MM.1S (cell line): ENCODE results near the gene TMEM214.

ENCODE experiments used
- DNase-seq: peaks from one replicate; pipeline ENCODE4 v3.0.0-alpha.2; 2015
- H2AFZ ChIP-seq: fragments of 300-600 bp; sonication (generic); 2 replicates; pipeline ENCODE4 v1.6.0; 2016; ENCODE audit warnings: antibody characterized with exemption, low read length
- H3F3A ChIP-seq: fragments of 300-600 bp; sonication (generic); 2 replicates; pipeline ENCODE4 v1.6.1; 2016; ENCODE audit warnings: mild to moderate bottlenecking, antibody characterized with exemption, low read length, moderate library complexity, mixed read lengths; ENCODE audit not compliant: insufficient read depth
- H3K27ac ChIP-seq: fragments of 300-600 bp; sonication (generic); 2 replicates; pipeline ENCODE4 v1.5.1; 2016; ENCODE audit warnings: mild to moderate bottlenecking, low read length
- H3K27me3 ChIP-seq: fragments of 300-600 bp; sonication (generic); replicated peaks from 2 replicates; pipeline ENCODE4 v1.6.0; 2016; ENCODE audit warnings: low read length; ENCODE audit not compliant: insufficient read depth
- H3K36me3 ChIP-seq: fragments of 300-600 bp; sonication (generic); replicated peaks from 2 replicates; pipeline ENCODE4 v1.6.1; 2016; ENCODE audit warnings: mild to moderate bottlenecking, low read length, mixed read lengths; ENCODE audit not compliant: insufficient read depth
- H3K4me1 ChIP-seq: fragments of 300-600 bp; sonication (generic); 2 replicates; pipeline ENCODE4 v1.6.1; 2016; ENCODE audit warnings: low read length, mixed read lengths
- H3K4me2 ChIP-seq: fragments of 300-600 bp; sonication (generic); 2 replicates; pipeline ENCODE4 v1.6.0; 2016; ENCODE audit warnings: low read depth, low read length
- H3K4me3 ChIP-seq: fragments of 300-600 bp; sonication (generic); 2 replicates; pipeline ENCODE4 v1.5.1; 2016; ENCODE audit warnings: low read length, mixed read lengths
- H3K79me2 ChIP-seq: fragments of 300-600 bp; sonication (generic); 2 replicates; pipeline ENCODE4 v1.6.1; 2016; ENCODE audit warnings: mixed run types, low read length, mixed read lengths
- H3K9ac ChIP-seq: fragments of 300-600 bp; sonication (generic); 2 replicates; pipeline ENCODE4 v1.6.1; 2016; ENCODE audit warnings: low read length, mixed read lengths
- H3K9me2 ChIP-seq: fragments of 300-600 bp; sonication (generic); replicated peaks from 2 replicates; pipeline ENCODE4 v1.6.1; 2016; ENCODE audit warnings: mild to moderate bottlenecking, low read length, mixed read lengths; ENCODE audit not compliant: insufficient read depth
- H3K9me3 ChIP-seq: fragments of 300-600 bp; sonication (generic); replicated peaks from 2 replicates; pipeline ENCODE4 v1.6.1; 2016; ENCODE audit warnings: mild to moderate bottlenecking, low read length, mixed read lengths; ENCODE audit not compliant: insufficient read depth
- H4K20me1 ChIP-seq: fragments of 300-600 bp; sonication (generic); 2 replicates; pipeline ENCODE4 v1.6.1; 2016; ENCODE audit warnings: mild to moderate bottlenecking, low read length, moderate library complexity, mixed read lengths; ENCODE audit not compliant: insufficient read depth
- CTCF ChIP-seq: fragments of 300-600 bp; sonication (generic); IDR thresholded peaks from 2 replicates; pipeline ENCODE4 v1.5.1; 2016; ENCODE audit warnings: antibody characterized with exemption, low read length, mixed read lengths
- EZH2 ChIP-seq: fragments of 300-600 bp; sonication (generic); optimal IDR thresholded peaks from 2 replicates; pipeline ENCODE3; 2017; ENCODE audit warnings: low read depth, mild to moderate bottlenecking, antibody characterized with exemption, low read length, mixed read lengths
- EZH2phosphoT487 ChIP-seq: fragments of 300-600 bp; sonication (generic); IDR thresholded peaks from 2 replicates; pipeline ENCODE4 v1.6.1; 2018; ENCODE audit warnings: antibody characterized with exemption, low read length

The TMEM214 gene

GRCh38 chr2:27079233-27080139, 46.7 kb downstream of the TMEM214 start:
- Histone ChIP-seq H3K27ac (peak overlapping the region; percentile 63; the same call in 1 of the 2 replicates), H3K79me2 (peaks cover 23% of the 10 kb centered on the region), H3K4me3 (peak overlapping the region; percentile 57), H3K9ac (peak overlapping the region; percentile 60; the same call in 1 of the 2 replicates), H3K4me1 (peaks cover 53% of the 10 kb centered on the region), H2AFZ (no peak overlapping the region), H4K20me1 (no peaks in the 10 kb centered on the region), H3K9me2 (no peaks in the 10 kb centered on the region), H3F3A (peaks cover 33% of the 10 kb centered on the region), H3K4me2 (peak overlapping the region; percentile 51), H3K27me3 (no peaks in the 10 kb centered on the region), H3K36me3 (no peaks in the 10 kb centered on the region), H3K9me3 (no peaks in the 10 kb centered on the region)
- no peak for TF ChIP-seq EZH2phosphoT487
- TF ChIP-seq EZH2 = no peak
- TF ChIP-seq CTCF = no peak
- DNase-seq = no peak

- Histone ChIP-seq H3K9me2 (no peaks in the 10 kb centered on the region), H3F3A (peaks cover 31% of the 10 kb centered on the region), H3K9ac (peak overlapping the region; percentile 60; the same call in 1 of the 2 replicates), H4K20me1 (no peaks in the 10 kb centered on the region), H3K36me3 (no peaks in the 10 kb centered on the region), H3K9me3 (no peaks in the 10 kb centered on the region), H3K79me2 (peaks cover 23% of the 10 kb centered on the region), H3K27ac (peak overlapping the region; percentile 63; the same call in 1 of the 2 replicates), H3K4me2 (peak overlapping the region; percentile 51), H3K4me1 (peaks cover 47% of the 10 kb centered on the region), H3K27me3 (no peaks in the 10 kb centered on the region), H2AFZ (no peak overlapping the region), H3K4me3 (peak overlapping the region; percentile 57; the same call in 1 of the 2 replicates)
- TF ChIP-seq EZH2phosphoT487 = no peak
- TF ChIP-seq EZH2 = no peak
- TF ChIP-seq CTCF = no peak
- no peak for DNase-seq
Observed at GRCh38 chr2:27080140-27080469, 47.3 kb downstream of the TMEM214 start.

GRCh38 chr2:27080603-27080936, 47.8 kb downstream of the TMEM214 start:
- no peak overlapping the region for H2AFZ ChIP-seq
- no peak for DNase-seq
- H3K79me2 ChIP-seq = peaks cover 23% of the 10 kb centered on the region
- H3K9me3 ChIP-seq = no peaks in the 10 kb centered on the region
- no peaks in the 10 kb centered on the region for H4K20me1 ChIP-seq
- peaks cover 42% of the 10 kb centered on the region for H3K4me1 ChIP-seq
- peaks cover 30% of the 10 kb centered on the region for H3F3A ChIP-seq
- H3K4me2 ChIP-seq = peak overlapping the region; percentile 51
- H3K9me2 ChIP-seq = no peaks in the 10 kb centered on the region
- H3K27ac ChIP-seq = peak overlapping the region; percentile 63; the same call in 1 of the 2 replicates
- no peak overlapping the region; the same call in 1 of the 2 replicates for H3K9ac ChIP-seq
- H3K27me3 ChIP-seq = no peaks in the 10 kb centered on the region
- no peaks in the 10 kb centered on the region for H3K36me3 ChIP-seq
- TF ChIP-seq EZH2phosphoT487 (no peak), EZH2 (no peak), CTCF (no peak)
- H3K4me3 ChIP-seq = no peak overlapping the region
